ENCODE results near the gene NBPF8.
"Not testable (repeated sequence)": the region's sequence is repeated elsewhere in the genome, so short reads cannot be mapped to it uniquely, and the experiment has no call there.

GRCh38 chr1:120393316-120394232 lies 21.3 kb upstream of the NBPF8 start:
- peak in 2 of 7 experiments; percentile 14 to 20 for TF ChIP-seq CTCF (IDR thresholded peaks at IDR 0.05)
- TF ChIP-seq POLR2A (IDR thresholded peaks at IDR 0.05): not testable (repeated sequence)
